Thoracic aorta (tissue), 2 donors: ENCODE data around the gene OR5B21. TPM values are rescaled to one million over a fixed set of nuclear protein-coding genes. Genes with fewer than 3 reads are reported as not detected.
A peak's percentile ranks its signal among the peaks of the same experiment; 100 is the strongest.

Experiments used
- ATAC-seq: fragments of 150-250 bp; one replicate; pipeline ENCODE4 v1.8.0; 2017; ENCODE audit warnings: low read depth; ENCODE audit not compliant: insufficient number of reproducible peaks, low FRiP score
- DNase-seq: peaks from one replicate; pipeline ENCODE4 v3.0.0-alpha.2; 2020; ENCODE audit warnings: low spot score
- H3K27ac ChIP-seq, 2 donors: fragments of 200-600 bp; sonication (generic); 1 replicate in 1 of 2; 2 replicates in 1 of 2; pipeline ENCODE4 v1.5.1; 2016; ENCODE audit warnings: mild to moderate bottlenecking in 2 of 2, moderate library complexity in 2 of 2
- H3K27me3 ChIP-seq: fragments of 200-600 bp; sonication (generic); replicated peaks from 2 replicates; pipeline ENCODE4 v1.6.0; 2016; ENCODE audit warnings: mild to moderate bottlenecking; ENCODE audit not compliant: insufficient read depth
- H3K36me3 ChIP-seq: fragments of 200-600 bp; sonication (generic); one replicate; pipeline ENCODE4 v1.5.1; 2016
- H3K4me1 ChIP-seq, 2 donors: fragments of 200-600 bp; sonication (generic); 1 replicate in 1 of 2; 2 replicates in 1 of 2; pipeline versions ENCODE4 v1.5.1 to v1.6.0; 2016; ENCODE audit warnings: low read depth in 2 of 2, mild to moderate bottlenecking in 1 of 2; ENCODE audit not compliant: control insufficient read depth in 1 of 2
- H3K4me3 ChIP-seq: fragments of 200-600 bp; sonication (generic); 2 replicates; pipeline ENCODE4 v1.5.1; 2016; ENCODE audit warnings: mild to moderate bottlenecking
- H3K9me3 ChIP-seq: fragments of 200-600 bp; sonication (generic); 2 replicates; pipeline ENCODE4 v1.5.1; 2016
- CTCF ChIP-seq: fragments of 200-600 bp; sonication (generic); IDR thresholded peaks from one replicate; pipeline ENCODE4 v1.5.1; 2019; ENCODE audit warnings: antibody characterized with exemption
- total RNA-seq, 2 donors: library from RNA; depleted of rRNA; stranded (reverse); fragments of >200 nt; gene quantifications; one replicate each; pipeline versions ENCODE4 v1.1.0 to v1.2.3, GENCODE V29; 2016

Gene OR5B21
- total RNA-seq, 2 donors from 2014 or later: not detected

DNA sequence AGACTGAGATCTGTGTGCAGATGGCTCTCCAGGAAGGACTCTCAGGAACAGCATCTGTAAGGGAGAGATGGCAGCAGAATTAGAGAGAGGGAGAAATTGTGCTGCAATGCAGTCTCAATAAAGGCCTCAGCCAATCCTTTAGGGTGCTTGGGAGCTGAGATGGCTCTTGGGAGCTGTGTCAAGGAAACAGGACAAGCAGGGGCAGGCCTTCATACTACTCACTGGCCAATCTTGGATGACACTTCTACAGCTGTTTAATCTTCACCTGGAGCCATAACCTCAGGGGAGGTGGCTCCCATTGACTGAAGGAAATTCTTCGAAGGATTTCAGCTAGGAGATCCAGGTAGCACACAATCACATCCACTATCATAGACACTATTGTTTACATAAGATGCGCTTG, 10.0 kb downstream of the OR5B21 start:
- no peak for DNase-seq
- no peaks in the 10 kb centered on the region for H3K27me3 ChIP-seq
- H3K4me3 ChIP-seq: no peak overlapping the region
- peaks cover 5 to 23% of the 10 kb centered on the region in 2 donors for H3K4me1 ChIP-seq
- no peak overlapping the region for H3K27ac ChIP-seq
- H3K36me3 ChIP-seq: no peaks in the 10 kb centered on the region
- H3K9me3 ChIP-seq: no peaks in the 10 kb centered on the region
- no peak for TF ChIP-seq CTCF
- ATAC-seq: no peak

DNA sequence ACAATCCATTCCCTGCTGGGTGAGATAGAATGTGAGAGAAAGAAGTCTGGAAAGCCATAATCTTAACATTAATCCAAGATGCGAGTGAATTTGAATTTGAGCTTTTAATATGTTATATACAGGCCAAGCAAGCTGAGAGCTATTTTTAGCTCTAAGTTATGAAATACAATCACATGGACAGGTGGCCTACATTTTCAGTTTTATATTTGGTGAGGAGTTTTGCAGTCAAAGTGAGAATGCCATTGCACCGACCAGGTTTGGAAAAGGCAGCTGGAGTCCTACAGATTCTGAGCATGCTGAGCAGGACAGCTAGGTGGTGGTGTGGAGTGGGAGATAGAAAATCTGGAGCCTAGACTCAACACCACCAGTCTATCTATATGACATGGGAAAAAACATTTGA, 12.0 kb downstream of the OR5B21 start:
- no peaks in the 10 kb centered on the region for H3K36me3 ChIP-seq
- no peaks in the 10 kb centered on the region for H3K27me3 ChIP-seq
- no peak overlapping the region for H3K27ac ChIP-seq
- no peak for TF ChIP-seq CTCF
- no peak for DNase-seq
- ATAC-seq: no peak
- H3K9me3 ChIP-seq: no peaks in the 10 kb centered on the region
- H3K4me1 ChIP-seq: peaks cover 5 to 31% of the 10 kb centered on the region in 2 donors
- H3K4me3 ChIP-seq: no peak overlapping the region

DNA sequence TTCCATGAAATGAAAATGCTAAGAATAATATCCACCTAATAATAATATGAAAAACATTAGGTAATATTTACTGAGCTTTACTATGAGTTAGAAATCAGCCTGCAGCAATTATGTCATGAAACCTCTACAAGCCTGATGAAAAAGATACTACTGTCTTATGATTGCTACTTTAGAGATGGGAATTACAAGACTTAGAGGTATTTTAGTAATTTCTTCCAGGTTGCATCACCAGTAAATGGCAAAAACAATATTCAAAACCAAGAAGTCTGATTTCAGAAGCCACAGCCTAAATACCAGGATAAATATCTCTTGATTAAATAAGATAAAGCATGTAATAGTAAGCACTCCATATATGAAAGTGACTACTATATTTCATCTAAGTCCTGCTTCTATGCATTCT, 13.8 kb downstream of the OR5B21 start:
- no peaks in the 10 kb centered on the region for H3K27me3 ChIP-seq
- H3K36me3 ChIP-seq: no peaks in the 10 kb centered on the region
- H3K4me1 ChIP-seq: peaks cover 5 to 31% of the 10 kb centered on the region in 2 donors
- H3K4me3 ChIP-seq: no peak overlapping the region
- ATAC-seq: no peak
- H3K27ac ChIP-seq: peak overlapping the region in 1 of 2 donors; percentile 59
- no peak for TF ChIP-seq CTCF
- no peaks in the 10 kb centered on the region for H3K9me3 ChIP-seq
- no peak for DNase-seq

- Histone ChIP-seq H3K36me3 (no peaks in the 10 kb centered on the region), H3K27ac (peak overlapping the region in 1 of 2 donors; percentile 59), H3K27me3 (no peaks in the 10 kb centered on the region), H3K4me3 (peak overlapping the region; percentile 13), H3K4me1 (peaks cover 5 to 31% of the 10 kb centered on the region in 2 donors), H3K9me3 (no peaks in the 10 kb centered on the region)
- DNase-seq: no peak
- TF ChIP-seq CTCF: no peak
- ATAC-seq: no peak
These were observed 14.2 kb downstream of the OR5B21 start for GRCh38 chr11:58493676-58494075.

- no peak overlapping the region for H3K27ac ChIP-seq
- no peaks in the 10 kb centered on the region for H3K9me3 ChIP-seq
- H3K27me3 ChIP-seq: no peaks in the 10 kb centered on the region
- DNase-seq (no peak), ATAC-seq (no peak)
- H3K4me3 ChIP-seq: no peak overlapping the region
- TF ChIP-seq CTCF: no peak
- H3K36me3 ChIP-seq: no peaks in the 10 kb centered on the region
- H3K4me1 ChIP-seq: peaks cover 5 to 30% of the 10 kb centered on the region in 2 donors
These were observed 17.1 kb downstream of the OR5B21 start for GRCh38 chr11:58490827-58491226.
